GM23248 (cell line): ENCODE data around the gene KAZN.

Source experiments
- EZH2 ChIP-seq: fragments of 200-600 bp; sonication (generic); IDR thresholded peaks from 2 replicates; pipeline ENCODE4 v1.6.1; 2018; ENCODE audit warnings: antibody characterized with exemption, mild to moderate bottlenecking; ENCODE audit not compliant: insufficient read depth, poor library complexity, severe bottlenecking
- EZH2phosphoT487 ChIP-seq: fragments of 200-600 bp; sonication (generic); IDR thresholded peaks from 2 replicates; pipeline ENCODE4 v1.6.1; 2018; ENCODE audit warnings: antibody characterized with exemption, moderate library complexity, mild to moderate bottlenecking, low read depth; ENCODE audit not compliant: insufficient read depth

- TF ChIP-seq EZH2 (no peak), EZH2phosphoT487 (no peak)
Measured at GRCh38 chr1:14975119-14975518, 376.6 kb downstream of the KAZN start.
